NCI-H2029 (cell line): ENCODE measurements around the gene ABHD6.
A peak's percentile ranks its signal among the peaks of the same experiment; 100 is the strongest.
"Not testable (repeated sequence)": the region's sequence is repeated elsewhere in the genome, so short reads cannot be mapped to it uniquely, and the experiment has no call there.

Experiments
- DNase-seq: peaks from one replicate; lab custom pipeline; 2025; lab: John Stamatoyannopoulos, UW

The ABHD6 gene

DNA sequence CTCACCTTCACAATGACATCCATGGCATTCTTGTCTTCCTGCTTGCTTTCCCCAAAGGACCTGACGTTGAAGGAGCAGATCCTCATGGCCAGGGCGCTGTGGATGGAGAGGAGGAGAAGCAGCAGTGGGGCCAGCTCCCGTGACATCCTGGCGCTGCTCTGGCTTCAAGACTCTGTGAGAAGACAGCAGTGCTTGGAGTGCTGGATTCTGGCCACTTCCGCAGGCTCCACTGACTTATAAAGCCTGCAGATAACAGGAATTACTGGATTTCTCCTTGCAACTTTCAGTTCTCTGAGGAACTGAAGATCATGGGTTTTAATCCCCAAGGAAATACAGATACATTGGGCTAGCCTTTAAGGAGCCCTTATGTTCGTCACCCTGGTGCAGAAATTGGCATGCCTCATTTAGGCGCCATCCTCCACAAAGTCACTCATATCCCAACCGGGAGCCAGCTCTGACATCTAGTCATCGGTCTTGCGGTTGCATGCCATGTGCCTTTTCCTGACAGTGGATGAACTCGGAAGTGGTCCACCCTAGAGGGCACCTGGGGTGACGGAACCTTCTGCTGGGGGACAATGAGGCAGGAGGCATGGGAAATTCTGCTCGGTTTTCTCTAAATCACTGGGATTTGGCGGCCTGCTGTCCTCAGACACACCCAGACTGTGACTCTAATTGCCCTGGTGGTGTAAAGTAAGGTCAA lies 26.7 kb upstream of the ABHD6 start, which contains the start of gene DNASE1L3:
DNASE1L3 (minus strand) TSS at position 212 of the 700 bp plus-strand sequence; CDS start at position 146, 66 bp downstream.
- no peak for DNase-seq

DNA sequence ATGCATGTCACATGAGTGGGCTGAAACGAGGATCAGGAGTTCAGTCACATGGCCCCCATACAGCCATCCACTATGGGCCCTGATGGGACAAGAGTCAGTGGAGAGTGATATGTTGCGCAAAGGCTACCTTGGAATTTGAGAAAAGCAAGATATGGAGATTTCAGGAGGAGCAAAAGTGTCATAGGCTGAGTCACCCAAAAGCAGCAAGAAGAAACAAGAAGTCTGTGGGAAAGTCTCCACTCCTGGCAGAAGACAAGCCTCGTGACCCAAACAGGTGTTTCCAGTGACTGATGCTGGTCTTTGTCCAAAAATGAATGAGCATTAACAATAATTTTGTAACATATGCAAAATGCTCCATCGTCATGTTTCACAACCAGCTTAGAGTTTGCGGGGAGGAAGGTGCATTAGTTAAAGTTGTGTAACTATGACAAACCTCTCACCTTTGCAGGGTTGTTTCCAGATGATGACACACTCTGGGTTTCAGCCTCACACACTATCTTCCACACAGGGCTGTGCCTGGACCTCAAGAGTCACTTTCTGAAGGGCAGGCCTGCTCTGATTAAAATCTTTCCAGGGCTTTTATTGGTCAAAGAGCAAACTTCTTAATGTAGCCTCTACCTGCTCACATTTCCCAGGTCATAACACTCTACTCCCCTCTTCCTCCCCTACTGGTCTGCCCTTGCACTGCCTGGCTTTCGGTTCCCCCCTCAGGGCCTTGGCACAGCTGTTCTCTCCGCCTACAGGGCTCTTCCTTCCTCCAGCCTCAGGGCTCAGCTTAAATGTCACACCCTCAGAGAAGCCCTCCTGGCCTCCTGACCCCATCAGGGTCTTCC lies 22.9 kb upstream of the ABHD6 start:
- no peak for DNase-seq

DNA sequence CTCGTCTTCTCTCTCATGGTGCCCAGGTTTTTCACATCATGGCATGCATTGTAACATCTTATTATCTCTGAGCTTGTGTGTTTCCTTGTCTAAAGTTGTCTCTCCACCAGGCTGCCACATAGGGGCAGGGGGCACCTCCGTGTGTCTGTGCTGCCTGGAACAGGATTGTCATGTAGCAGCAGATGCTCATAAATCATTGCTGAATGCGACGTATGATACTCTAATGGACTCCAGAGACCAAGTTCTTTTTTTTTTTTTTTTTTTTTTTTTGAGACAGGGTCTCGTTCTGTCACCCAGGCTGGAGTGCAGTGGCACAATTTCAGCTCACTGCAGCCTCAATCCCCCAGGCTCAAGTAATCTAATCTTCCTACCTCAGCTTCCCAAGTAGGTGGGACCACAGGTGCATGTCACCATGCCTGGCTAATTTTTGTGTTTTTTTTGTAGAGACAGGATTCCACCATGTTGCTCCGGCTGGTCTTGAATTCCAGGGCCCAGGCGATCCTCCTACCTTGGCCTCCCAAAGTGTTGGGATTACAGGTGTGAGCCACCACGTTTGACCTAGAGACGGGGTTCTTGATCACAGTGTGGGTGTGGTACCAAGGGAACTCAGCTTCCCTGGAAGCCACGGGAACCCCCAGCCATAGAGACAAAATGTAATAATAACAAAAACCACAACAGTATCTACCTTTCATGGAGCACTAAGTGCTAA lies 22.1 kb upstream of the ABHD6 start:
- DNase-seq = no peak

DNA sequence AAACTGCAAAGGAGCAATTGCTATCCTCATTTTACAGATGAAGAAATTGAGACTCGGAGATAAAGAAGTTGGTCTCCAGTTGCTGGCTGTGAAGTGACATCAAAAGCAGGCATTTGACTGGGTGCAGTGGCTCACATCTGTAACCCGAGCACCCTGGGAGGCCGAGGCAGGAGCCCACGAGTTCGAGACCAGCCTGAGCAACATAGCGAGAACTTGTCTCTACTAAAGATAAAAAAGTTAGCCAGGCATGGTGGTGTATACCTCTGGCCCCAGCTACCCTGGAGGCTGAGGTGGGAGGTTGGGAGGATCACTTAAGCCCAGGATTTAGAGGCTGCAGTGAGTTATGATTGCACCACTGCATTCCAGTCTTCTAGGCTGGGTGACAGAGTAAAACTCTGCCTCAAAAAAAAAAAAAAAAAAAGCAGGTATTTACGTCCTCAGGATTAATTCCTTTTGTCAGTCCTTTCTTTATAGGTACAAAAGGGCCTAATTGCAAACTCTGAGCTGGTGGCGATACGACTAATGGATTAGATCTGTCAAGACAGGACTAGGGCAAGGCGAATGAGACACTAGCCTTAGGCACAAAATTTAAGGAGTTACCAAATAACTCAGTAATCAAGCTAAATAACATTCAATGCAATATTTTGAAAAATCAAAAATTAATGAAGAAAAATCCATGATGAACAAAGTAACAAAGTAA lies 20.9 kb upstream of the ABHD6 start:
- no peak for DNase-seq

DNA sequence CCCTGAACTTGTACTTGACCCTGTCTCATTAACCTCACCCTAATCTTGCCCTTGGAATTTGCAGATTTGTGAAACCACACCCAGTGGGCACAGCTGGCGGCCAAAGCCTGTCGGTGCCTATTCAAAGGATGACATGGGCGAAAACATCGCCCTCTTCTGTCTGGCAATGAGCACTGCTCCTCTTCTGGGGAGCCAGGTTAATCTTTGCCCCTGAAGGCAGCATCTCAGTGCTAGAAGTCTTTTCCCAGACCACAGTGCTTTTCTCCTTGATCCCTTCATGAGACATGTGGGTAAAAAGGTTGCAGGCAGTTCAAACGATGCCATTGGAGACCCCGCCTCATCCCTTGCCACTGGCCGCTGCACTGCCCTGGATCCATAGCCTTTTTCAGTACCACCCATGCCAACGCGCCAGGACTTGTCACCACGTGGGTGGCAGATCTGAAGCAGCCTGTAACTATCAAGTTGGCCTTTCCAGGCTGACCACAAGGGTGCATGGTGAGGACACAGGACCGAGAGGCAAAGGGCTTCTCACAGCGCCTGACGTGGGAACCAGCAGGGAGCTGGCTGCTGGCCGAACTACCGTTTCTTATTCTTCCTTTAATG lies 20.3 kb upstream of the ABHD6 start:
- DNase-seq = peak; percentile 17

DNA sequence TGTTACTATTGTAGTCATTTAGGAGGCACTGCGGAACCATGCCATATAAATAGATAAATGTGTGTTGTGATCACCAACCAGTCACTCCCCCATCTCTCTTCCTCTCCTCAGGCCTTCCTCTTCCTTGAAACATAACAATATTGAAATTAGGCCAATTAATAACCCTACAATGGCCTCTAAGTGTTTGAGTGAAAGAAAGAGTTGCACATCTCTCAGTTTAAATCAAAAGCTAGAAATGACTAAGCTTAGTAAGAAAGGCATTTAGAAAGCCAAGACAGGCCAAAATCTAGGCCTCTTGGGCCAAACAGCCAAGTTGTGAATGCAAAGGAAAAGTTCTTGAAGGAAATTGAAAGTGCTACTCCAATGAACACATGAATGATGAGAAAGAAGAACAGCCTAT lies 18.7 kb upstream of the ABHD6 start:
- no peak for DNase-seq

DNA sequence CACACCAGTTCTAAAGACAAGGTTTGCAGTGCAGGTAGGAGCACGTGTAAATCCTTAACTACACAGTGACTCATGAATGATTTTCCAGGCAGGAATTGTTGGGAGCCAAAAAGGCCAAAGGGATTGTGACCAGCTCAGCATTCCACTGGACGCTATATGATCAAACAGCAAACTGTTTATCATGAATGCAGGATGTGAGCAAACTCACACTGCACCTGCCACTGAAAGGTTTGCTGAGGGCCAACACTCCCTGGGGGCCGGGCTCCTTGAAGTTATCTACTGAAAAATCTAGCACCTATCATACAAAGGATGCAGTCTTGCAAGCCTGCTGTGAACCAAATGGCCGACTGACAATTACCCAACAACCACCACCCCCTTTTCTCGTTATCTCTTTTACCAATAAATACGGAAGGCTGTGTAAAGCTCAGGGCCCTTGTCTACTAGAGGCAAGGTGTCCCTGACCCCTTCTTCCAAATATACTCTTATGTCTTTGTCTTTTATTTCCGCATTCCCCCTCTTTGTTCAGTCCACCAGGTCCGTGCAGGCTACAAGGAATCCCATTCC lies 15.3 kb upstream of the ABHD6 start:
- no peak for DNase-seq

DNA sequence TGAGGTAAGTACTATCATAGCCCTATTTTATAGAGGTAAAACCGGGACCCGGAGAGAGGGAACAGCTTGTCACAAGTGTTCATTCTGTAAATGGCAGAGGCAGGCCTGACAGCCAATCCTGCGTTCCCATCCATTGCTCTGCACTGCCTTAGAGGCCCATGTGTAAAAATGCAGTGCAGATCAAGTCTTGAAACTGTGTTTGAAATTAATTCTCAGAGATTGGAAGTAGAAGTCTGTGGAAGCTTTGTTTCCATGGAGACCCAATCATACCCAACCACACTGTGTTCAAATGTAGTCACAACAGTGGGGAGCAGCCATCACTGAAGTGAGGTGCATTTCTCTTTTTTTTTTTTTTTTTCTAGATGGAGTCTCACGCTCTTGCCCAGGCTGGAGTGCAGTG lies 13.7 kb upstream of the ABHD6 start:
- DNase-seq = no peak

DNA sequence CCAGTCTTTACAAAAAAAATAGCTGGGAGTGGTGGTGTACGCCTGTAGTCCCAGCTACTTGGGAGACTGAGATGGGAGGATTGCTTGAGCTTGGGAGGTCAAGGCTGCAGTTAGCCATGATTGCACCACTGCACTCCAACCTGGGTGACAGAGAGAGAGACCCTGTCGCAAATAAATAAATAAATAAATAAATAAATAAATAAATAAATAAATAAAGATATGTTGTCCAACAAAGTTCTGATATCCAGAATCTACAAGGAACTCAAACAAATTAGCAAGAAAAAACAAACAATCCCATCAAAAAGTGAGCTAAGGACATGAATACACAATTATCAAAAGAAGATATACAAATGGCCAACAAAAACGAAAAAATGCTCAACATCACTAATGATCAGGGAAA lies 9.7 kb upstream of the ABHD6 start:
- DNase-seq = not testable (repeated sequence)

DNA sequence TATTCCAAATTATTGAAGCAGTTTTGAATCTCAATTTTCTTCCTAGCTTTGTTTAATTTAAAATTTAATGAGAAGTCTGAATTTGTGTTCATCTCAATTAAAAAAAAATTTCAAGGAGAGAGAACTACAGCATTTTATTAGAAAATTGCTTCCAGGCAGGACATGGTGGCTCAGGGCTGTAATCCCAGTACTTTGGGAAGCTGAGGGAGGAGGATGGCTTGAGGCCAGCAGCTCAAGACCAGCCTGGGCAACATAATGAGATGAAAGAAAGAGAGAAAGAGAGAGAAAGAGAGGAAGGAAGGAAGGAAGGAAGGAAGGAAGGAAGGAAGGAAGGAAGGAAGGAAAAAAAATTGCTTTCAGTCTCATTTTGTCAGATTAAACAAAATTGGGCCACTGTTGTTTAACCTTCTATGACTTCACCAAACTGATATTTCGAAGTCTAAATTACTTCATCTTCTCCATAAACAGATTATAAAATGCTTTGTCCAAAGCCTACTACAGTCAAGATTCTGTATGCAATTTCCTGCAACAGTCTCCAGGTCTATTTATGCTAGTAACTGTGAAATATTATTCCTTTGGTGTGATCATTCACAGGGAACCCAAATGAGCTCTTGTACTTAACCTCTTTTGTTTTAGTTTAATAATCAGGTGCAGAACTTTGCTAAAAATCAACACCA lies 6.6 kb upstream of the ABHD6 start:
- no peak for DNase-seq

DNA sequence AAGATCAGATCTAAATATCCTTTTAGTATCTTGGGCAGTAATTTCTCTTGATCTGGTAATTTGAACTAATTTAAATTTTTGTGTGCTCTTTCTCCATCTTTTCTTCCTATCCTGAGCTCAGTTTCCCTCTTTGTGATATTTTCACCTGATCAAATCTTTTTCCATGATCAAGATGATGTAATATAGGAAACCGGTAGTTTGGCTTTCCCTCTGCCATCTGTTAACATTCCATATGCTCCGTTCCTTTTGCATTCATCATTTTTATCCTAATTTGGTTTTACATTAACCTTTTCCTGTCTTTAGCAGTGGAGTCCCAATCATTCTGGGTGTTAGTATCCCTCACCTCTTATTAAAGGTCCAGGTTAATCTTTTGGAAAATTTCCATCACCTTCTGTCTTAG lies 5.9 kb upstream of the ABHD6 start:
- DNase-seq = no peak

DNA sequence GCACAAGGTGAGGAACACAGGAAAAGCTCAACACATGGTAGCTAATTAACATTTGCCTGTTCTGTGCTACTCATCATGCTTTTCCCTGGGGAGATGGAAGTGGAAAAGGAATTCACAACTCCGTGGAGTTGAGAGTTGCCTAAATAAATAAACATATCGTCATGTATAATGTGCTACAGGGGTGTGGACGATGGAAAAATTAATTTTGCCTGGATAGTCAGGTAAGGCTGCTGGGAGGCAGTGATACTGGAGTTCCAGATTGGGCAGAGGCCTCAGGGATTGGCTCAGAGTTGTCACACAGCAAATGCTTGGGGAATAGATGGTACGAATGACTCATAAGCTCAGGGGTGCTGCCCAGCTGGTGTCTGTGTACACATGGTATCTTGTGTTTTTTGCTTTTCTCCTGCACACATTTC lies 3.1 kb upstream of the ABHD6 start:
- DNase-seq = no peak

DNA sequence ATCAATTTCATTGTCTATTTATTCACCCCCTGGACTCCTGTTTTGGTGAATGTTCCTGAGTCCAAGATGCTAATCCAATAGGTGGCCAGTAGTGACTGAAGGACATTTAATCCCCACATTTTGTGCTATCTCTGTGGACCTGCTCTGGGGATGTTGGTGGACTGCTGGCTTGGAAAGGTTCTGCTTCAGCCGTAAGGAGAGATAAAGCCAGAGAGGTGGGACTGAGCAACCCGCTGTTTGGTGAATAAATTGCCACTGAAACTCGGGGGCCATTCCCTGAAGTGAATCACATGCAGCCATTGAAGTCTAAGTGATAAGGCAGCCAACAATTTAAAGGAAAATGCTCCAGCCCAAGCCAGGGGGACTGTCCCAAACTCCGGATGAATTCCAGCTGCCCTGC lies 1.6 kb upstream of the ABHD6 start:
- no peak for DNase-seq

DNA sequence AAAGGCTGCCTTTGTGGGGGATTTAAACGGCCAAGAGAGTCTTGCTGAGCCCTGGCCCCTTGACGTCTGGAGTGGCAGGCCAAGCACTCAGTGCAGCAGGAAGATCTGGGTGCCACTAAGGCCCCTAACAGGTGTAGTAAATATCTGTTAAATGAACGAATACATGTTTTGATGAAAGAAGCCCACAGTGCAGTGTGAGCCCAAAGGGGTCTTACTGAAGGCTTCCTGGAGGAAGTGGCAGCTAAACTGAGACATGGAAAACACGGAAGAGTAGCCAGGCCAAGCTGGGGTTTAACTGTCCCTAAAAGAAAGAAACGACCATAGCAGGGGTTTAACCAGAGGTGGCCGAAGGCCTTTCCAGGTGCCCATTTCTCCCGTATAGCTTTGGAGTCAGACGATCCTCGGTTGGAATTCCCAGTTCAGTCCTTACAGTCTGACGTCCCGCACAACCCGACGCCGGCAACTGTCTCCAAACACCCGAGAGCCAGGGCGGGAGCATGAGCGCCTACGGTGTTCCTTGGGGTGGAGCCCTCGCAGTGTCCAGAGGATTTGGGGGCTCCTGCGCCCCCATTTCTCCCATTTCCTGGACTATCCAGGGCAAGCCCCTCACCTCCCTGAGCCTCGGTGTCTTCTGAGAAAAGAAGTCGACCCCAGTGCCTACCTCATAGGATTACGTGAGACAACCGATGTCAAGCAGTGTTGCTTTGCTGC lies 910 bp upstream of the ABHD6 start:
- no peak for DNase-seq

DNA sequence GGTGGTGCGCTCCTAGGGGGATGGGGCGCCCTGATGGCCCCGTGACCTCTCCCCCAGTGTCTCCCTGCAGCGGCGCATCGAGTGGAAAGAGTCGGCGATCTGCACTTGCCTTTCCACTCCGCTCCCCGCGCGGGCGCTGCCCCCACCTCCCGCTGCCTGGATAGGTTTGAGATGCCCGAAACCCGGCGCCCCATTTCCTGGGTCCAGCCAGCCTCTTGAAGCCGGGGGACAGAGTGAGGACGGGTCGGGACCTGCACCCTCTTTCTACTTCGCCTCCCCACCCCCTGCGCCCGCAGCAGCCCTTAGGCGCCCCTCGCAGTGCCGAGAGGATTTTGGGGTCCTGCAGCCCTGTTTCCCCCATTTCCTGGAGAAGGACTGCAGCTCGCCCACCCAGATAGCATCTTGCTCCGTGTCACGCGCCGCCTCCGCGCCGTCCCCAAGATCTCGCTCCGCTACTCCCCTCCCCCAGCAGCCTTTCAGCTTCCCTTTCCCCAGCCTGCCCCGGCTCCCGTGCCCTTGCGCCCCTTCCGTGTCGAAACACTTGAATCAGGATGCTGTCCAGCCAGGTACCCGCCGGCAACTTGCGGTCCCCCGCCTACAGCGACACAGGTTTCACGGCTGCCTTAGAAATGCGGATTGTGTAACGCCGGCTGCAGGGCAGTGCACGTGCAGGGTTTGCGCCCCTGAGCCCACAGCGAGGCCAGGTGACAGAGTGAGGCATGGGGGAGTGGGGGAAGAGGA lies 519 bp downstream of the ABHD6 start:
- no peak for DNase-seq

DNA sequence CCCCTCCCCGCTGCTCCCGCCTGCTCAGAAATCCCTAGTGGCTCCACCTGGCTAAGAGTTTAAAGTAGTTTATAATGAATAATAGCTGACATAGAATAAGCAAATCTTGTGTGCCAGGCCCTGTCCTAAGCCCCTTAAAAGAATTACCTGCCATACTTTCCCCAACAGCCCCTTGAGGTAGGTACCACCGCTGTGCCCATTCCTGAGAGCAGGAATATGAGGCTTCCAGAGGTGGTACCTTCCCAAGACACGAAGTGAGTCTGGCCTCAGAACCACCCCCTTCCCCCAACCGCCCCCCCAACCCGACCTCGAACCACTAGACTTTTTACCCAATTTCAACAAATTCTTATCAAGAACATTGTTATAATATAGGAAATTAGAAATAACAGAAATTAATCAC lies 1.2 kb downstream of the ABHD6 start:
- no peak for DNase-seq

DNA sequence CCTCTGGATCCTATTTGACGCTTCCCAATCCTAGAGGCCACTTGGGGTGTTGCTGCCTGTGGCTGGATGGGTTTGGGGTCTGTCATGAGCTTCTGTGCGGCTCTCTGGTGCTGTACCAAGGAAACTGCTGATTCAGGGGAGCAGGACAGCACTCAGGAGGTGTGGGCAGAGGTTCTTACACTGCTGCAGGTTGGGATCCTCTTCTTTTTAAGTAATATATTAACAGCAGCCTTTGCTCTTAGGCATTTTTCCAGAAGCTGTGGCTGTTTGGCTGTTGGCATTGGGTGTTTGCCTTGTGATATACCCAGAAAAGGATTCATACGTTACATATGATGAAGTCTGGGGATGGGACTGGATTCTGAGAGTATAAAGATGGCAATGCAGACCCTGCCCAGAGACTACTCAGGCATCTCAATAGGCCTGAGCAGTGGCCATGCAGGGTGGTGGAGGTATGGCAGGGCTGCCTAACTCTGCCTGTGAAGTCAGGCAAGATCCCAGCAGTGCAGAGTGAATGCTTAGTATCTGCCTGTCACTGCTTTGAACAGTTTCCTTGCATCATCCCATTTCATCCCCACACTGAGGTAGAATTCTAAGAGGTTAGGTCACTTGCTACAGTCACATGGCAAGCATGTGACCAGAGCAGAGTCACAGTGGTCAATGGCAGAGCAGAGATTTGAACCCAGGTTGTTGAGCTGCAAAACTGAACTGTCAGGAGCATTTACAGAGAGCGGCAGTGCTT lies 3.9 kb downstream of the ABHD6 start:
- DNase-seq = no peak

DNA sequence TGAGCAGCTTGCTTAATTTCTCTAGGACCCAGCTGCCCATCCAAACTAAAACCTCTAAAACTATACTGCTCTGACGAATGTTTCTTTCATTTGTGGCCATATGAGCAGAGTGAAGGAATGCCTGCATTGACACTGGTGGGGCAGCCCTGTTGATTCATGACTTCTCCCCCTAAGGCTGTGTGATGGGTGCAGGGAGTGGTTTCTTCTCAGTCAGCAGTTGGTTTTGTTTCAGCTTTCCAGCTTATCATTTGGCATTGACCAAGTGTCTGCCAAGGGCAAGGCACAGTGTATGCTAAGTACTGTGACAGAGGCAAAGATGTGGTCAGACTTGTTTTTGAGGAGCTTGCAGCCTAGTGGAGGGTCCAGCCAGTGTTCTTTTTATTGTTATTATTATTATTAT lies 4.7 kb downstream of the ABHD6 start:
- DNase-seq = no peak

DNA sequence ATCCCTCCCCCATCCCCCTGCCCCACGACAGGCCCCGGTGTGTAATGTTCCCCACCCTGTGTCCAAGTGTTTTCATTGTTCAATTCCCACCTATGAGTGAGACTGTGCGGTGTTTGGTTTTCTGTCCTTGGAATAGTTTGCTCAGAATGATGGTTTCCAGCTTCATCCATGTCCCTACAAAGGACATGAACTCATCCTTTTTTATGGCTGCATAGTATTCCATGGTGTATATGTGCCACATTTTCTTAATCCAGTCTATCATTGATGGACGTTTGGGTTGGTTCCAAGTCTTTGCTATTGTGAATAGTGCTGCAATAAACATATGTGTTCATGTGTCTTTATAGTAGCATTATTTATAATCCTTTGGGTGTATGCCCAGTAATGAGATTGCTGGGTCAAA lies 5.3 kb downstream of the ABHD6 start:
- DNase-seq = not testable (repeated sequence)
